ENCODE measurements around the gene CCNQ.

- TF ChIP-seq CTCF (IDR thresholded peaks at IDR 0.05) (no peak), EZH2 (IDR thresholded peaks at IDR 0.05) (no peak), EZH2phosphoT487 (IDR thresholded peaks at IDR 0.05) (no peak)
These were observed 5.8 kb downstream of the CCNQ start for GRCh38 chrX:153592966-153593688.

All from neural progenitor cell (in vitro differentiated cells).